ENCODE data around the gene TEX13B. TPM values are rescaled to one million over a fixed set of nuclear protein-coding genes. Genes with fewer than 3 reads are reported as not detected.
A peak's percentile ranks its signal among the peaks of the same experiment; 100 is the strongest.
"Not testable (repeated sequence)": the region's sequence is repeated elsewhere in the genome, so short reads cannot be mapped to it uniquely, and the experiment has no call there.

TEX13B gene
- total RNA-seq, 2 experiments from 2014 or later = not detected

- H3K27ac Mint-ChIP-seq = no peak overlapping the region
- no peak for DNase-seq
- H3K4me3 Mint-ChIP-seq = no peak overlapping the region
- H3K9me3 Mint-ChIP-seq = no peaks in the 10 kb centered on the region
- H3K27me3 Mint-ChIP-seq = no peaks in the 10 kb centered on the region
- H3K4me1 Mint-ChIP-seq = peaks cover 2% of the 10 kb centered on the region
- H3K36me3 Mint-ChIP-seq = no peaks in the 10 kb centered on the region
Measured at GRCh38 chrX:107978707-107979307, 3.4 kb downstream of the TEX13B start.

- Mint-ChIP-seq H3K9me3 (no peaks in the 10 kb centered on the region), H3K36me3 (no peaks in the 10 kb centered on the region), H3K27me3 (no peaks in the 10 kb centered on the region), H3K4me3 (no peak overlapping the region), H3K4me1 (peaks cover 2% of the 10 kb centered on the region), H3K27ac (no peak overlapping the region)
- no peak for DNase-seq
Measured at GRCh38 chrX:107978071-107978470, 4.1 kb downstream of the TEX13B start.

- Mint-ChIP-seq H3K27ac (no peak overlapping the region), H3K27me3 (no peaks in the 10 kb centered on the region), H3K9me3 (no peaks in the 10 kb centered on the region), H3K36me3 (no peaks in the 10 kb centered on the region), H3K4me3 (no peak overlapping the region), H3K4me1 (no peaks in the 10 kb centered on the region)
- DNase-seq = no peak
Measured at GRCh38 chrX:107971636-107972035, 10.5 kb downstream of the TEX13B start.

GRCh38 chrX:107970073-107970472 lies 12.1 kb downstream of the TEX13B start:
- Mint-ChIP-seq H3K4me3 (no peak overlapping the region), H3K27ac (no peak overlapping the region), H3K36me3 (no peaks in the 10 kb centered on the region), H3K4me1 (no peaks in the 10 kb centered on the region), H3K9me3 (no peaks in the 10 kb centered on the region), H3K27me3 (no peaks in the 10 kb centered on the region)
- DNase-seq = no peak

GRCh38 chrX:107968623-107969022 lies 13.5 kb downstream of the TEX13B start:
- no peaks in the 10 kb centered on the region for H3K27me3 Mint-ChIP-seq
- H3K36me3 Mint-ChIP-seq = no peaks in the 10 kb centered on the region
- H3K4me1 Mint-ChIP-seq = no peaks in the 10 kb centered on the region
- no peak overlapping the region for H3K4me3 Mint-ChIP-seq
- DNase-seq = no peak
- H3K27ac Mint-ChIP-seq = no peak overlapping the region
- H3K9me3 Mint-ChIP-seq = no peaks in the 10 kb centered on the region

- not testable (repeated sequence) for H3K4me3 Mint-ChIP-seq, H3K27me3 Mint-ChIP-seq, H3K36me3 Mint-ChIP-seq, H3K4me1 Mint-ChIP-seq, H3K9me3 Mint-ChIP-seq, DNase-seq, H3K27ac Mint-ChIP-seq
Measured at GRCh38 chrX:107955337-107955736, 26.8 kb downstream of the TEX13B start.

- no peak for DNase-seq
- H3K4me1 Mint-ChIP-seq = peaks cover 4% of the 10 kb centered on the region
- H3K4me3 Mint-ChIP-seq = no peak overlapping the region
- H3K36me3 Mint-ChIP-seq = no peaks in the 10 kb centered on the region
- no peak overlapping the region for H3K27ac Mint-ChIP-seq
- peaks cover 1% of the 10 kb centered on the region for H3K9me3 Mint-ChIP-seq
- H3K27me3 Mint-ChIP-seq = peaks cover 22% of the 10 kb centered on the region
Measured at GRCh38 chrX:107940095-107940494, 42.1 kb downstream of the TEX13B start.

- peaks cover 4% of the 10 kb centered on the region for H3K4me1 Mint-ChIP-seq
- H3K9me3 Mint-ChIP-seq = no peaks in the 10 kb centered on the region
- peaks cover 23% of the 10 kb centered on the region for H3K27me3 Mint-ChIP-seq
- H3K36me3 Mint-ChIP-seq = no peaks in the 10 kb centered on the region
- DNase-seq = no peak
- peak overlapping the region; percentile 73 for H3K4me3 Mint-ChIP-seq
- no peak overlapping the region for H3K27ac Mint-ChIP-seq
Measured at GRCh38 chrX:107936434-107936730, 45.8 kb downstream of the TEX13B start.

- Mint-ChIP-seq H3K27ac (no peak overlapping the region), H3K4me3 (peak overlapping the region; percentile 73), H3K9me3 (no peaks in the 10 kb centered on the region), H3K27me3 (peaks cover 23% of the 10 kb centered on the region), H3K4me1 (peaks cover 4% of the 10 kb centered on the region), H3K36me3 (no peaks in the 10 kb centered on the region)
- no peak for DNase-seq
Measured at GRCh38 chrX:107935664-107936433, 46.3 kb downstream of the TEX13B start.

GRCh38 chrX:107935200-107935599 lies 47.0 kb downstream of the TEX13B start:
- Mint-ChIP-seq H3K27me3 (peaks cover 23% of the 10 kb centered on the region), H3K4me1 (peaks cover 4% of the 10 kb centered on the region), H3K4me3 (peak overlapping the region; percentile 73), H3K9me3 (no peaks in the 10 kb centered on the region), H3K36me3 (no peaks in the 10 kb centered on the region), H3K27ac (no peak overlapping the region)
- DNase-seq = no peak

- peaks cover 23% of the 10 kb centered on the region for H3K27me3 Mint-ChIP-seq
- H3K4me1 Mint-ChIP-seq = peaks cover 4% of the 10 kb centered on the region
- no peak overlapping the region for H3K27ac Mint-ChIP-seq
- no peaks in the 10 kb centered on the region for H3K9me3 Mint-ChIP-seq
- DNase-seq = no peak
- no peak overlapping the region for H3K4me3 Mint-ChIP-seq
- H3K36me3 Mint-ChIP-seq = no peaks in the 10 kb centered on the region
Measured at GRCh38 chrX:107934262-107934661, 47.9 kb downstream of the TEX13B start.

Other genes with a start within 250 kb of the TEX13B start
- 10 to 100 TPM; 25.2 to 29.7 TPM for gene TSC22D3, start 206.6 kb downstream of the TEX13B start, total RNA-seq
- gene NCBP2L, start 204.6 kb downstream of the TEX13B start, total RNA-seq = not detected
- gene MID2, start 156.5 kb downstream of the TEX13B start, total RNA-seq = 1 to 10 TPM; 7.6 to 9.3 TPM
- gene VSIG1, start 62.7 kb upstream of the TEX13B start, total RNA-seq = 1 to 10 TPM in 1 of 2 experiments, under 1 TPM in 1; 0.56 to 1.0 TPM
- 10 to 100 TPM; 42.3 to 42.6 TPM for gene PSMD10, start 109.2 kb upstream of the TEX13B start, total RNA-seq
- 1 to 10 TPM; 6.8 to 8.0 TPM for gene ATG4A, start 109.4 kb upstream of the TEX13B start, total RNA-seq

Measured in activated naive CD8-positive, alpha-beta T cell treated with anti-CD3 and anti-CD28 coated beads for 36 hours (primary cell).